GM21447 (cell line): Measurements from ENCODE around the gene LRRC51.

Experiments used
- ATAC-seq: cut with Tn5 transposase; IDR thresholded peaks from one replicate; pipeline ENCODE4 v1.9.1; 2021; ENCODE audit not compliant: unreplicated experiment

LRRC51 gene

DNA sequence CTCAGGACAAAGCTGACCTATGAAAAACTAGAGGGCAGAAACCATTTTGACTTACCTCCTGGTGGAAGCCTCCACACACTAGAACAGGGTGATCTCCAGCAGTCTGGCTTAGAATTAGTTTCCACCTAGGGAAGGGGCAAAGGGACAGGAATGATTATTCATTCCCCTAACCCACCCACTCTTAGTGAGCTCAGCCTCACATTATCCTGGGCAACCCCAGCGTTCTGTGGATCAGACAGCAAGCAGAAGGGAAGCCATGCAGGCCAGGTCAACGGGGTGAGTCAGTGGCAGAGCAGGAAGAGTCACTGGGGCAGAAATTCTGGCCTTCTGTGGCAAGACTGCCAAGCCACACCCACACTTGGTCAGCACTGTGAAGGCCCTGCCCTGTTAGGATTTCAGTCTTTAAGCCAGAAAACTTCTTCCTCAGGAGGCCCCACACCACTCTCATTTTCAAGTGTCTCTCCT is 10.8 kb upstream of the LRRC51 start:
- no peak for ATAC-seq

DNA sequence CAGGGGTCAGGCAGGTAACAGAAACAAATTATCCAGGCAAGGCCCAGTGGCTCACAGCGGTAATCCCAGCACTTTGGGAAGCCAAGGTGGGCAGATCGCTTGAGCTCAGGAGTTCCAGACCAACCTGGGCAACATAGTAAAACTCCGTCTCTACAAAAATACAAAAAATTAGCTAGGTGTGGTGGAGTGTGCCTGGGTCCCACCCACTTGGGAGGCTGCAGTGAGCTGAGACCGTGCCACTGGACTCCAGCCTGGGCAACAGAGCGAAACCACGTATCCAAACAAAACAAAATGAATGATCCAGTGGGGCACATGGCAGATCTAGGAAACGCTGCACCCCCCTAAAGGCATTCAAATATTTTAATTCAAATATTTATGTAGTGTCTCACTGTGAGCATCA is 10.2 kb upstream of the LRRC51 start:
- no peak for ATAC-seq

DNA sequence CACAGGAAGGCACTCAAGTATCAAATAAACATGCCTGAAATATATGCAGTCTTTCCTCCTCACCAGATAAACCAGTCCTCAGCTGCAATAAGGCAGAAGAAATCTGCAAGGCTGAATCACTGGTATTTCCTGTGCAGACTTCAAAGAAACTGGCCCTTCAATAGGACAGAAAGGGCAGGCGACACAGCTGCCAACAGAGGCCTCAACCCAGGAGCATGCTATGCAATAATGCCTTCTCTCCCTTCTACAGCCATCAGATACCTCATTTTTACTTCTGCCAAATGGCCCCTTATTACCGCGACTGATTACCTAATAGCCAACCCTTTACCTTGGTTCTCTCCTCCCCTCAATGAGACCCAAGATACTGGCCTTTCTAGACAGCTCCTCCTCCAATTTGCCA is 8.3 kb upstream of the LRRC51 start:
- ATAC-seq = no peak

DNA sequence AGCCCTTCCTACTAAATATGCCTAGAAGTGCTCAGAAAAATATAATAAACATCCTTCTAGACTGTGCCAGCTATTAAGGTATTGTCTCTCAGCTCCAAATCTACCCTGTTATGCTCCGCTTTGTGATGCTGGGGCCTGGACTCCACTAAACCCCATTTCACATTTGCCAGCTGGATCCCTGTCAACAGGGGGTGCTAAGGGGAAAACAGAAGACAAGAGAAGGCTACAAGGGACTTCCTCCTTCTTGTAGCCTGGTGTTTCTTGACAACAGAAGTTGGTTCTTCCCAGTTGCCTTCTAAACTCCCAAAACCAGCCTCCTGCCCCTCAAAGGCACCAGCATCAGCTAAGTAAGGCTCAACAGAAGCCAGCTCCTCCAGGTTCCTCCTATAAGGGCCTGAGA is 5.5 kb upstream of the LRRC51 start:
- no peak for ATAC-seq

DNA sequence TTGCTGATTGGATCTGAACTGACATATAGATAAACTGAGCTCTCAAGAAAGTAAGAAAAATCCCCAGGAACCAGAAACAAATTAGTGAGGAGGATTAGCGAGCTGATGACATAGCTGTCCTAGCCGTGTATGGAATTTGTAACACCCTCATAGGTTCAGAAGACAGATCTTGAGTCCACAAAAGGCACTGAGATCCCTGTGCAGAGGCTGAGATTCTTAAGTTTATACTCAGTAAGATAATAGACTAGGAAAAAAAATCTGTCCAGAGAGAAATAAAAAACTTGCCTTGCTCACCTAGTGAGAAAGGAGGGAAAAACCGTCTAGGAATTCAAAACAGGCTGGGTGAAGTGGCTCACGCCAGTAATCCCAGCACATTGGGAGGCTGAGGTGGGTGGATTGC is 4.9 kb upstream of the LRRC51 start:
- ATAC-seq = no peak

DNA sequence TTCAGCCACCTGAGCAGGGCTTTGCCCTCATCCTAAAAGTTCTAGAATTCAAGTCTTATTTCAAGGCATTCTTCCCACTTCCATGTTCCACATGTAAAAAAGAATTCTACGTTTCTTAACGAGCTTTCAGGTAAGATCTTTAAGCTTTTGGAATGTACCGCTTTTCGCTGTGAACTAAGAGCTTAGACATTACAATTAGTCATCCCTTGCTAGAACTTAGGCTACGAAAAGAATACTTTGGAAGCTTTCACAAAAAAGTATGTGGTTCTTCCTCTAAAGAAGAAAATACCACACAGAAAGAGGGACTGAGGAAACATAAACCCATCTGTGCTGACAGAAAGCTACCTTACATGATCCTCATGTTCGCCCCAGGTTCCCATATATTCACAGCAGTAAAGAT is 2.2 kb upstream of the LRRC51 start:
- no peak for ATAC-seq

DNA sequence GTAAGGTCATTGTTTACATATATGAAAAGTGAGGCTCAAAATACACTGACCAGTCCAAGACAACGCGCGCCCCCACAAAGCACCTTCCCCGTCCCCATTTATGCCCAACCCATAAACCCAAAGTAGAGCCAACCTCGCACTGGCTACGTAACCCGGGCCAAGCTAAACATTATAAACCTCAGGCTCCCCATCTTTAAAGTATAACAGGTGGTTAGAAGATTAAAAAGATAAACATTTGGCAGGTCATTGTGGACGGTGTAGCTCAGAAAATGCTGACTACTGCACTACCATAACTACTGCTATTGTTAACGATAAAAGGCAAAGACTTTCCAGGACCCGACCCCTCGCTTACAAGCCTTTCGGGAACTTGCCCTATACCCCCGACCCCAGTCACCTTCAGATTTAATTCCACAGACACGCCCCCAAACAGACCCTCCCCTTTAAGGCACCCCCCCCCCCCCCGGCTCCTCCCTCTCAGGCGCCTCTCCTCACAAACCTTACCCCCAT is 778 bp upstream of the LRRC51 start:
- ATAC-seq = no peak

DNA sequence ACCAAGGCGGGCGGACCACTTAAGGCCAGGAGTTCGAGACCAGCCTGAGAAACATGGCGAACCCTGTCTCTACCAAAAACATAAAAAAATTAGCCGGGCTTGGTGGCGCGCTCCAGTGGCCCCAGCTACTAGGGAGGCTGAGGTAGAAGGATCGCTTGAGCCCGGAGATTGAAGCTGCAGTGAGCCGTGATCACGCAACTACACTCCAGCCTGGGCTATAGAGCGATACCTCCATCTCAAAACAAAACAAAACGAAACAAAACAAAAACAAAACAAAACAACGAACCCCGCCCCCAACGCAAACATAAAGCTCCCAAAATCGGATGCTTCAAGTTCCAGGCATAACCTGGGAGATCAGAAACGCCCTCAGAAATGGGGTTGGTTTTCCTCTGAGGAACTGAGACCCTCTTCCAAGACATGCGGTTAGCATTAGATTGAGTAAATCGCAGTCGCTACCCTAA is 564 bp downstream of the LRRC51 start:
- ATAC-seq = no peak

DNA sequence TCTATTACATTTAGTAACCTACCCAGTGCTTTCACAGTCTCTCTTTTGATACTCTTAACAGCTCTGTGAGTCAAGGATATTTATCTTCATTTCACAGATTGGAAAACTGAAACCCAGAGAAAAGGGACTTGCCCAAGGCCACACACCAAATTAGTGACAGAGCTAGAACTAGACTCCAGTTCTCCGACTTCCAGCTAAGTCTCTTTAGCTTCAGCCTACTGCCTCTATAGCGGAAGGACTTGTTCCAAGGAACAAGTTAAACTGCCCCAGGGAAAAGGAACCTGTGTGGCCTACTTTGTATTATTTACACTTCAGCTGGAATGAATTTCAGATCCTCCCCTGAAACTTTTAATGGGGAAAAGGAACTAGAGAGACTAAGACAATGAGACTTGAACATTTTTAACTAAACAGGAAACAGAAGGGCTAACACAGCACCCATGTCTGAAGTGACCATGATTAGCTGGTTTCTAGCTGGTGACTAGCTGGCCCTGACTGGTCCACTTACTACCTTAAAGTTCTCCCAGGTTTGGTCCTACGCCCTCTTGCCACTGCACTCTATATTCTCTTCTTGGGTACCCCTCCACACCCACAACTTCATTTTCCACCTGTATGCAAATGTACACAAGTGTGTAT is 1.3 kb downstream of the LRRC51 start:
- no peak for ATAC-seq

DNA sequence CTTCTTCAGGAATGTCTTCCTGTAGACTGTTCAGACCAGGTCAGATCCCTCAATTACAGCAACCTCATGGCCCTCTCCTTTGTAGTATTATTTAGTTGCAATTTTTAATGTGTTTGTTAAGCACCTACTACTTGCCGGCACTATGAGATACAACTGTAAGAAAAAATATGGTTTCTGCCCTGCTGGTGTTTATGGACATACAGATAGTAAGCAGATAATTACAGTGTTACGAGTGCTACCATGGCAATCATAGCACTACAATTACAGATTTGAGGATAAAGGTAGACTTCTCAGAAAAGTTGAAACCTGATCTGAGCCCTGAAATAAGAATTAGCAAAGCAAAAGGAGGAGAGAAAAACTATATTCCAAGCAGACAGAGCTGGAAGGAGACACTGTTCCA is 2.8 kb downstream of the LRRC51 start:
- ATAC-seq = no peak

DNA sequence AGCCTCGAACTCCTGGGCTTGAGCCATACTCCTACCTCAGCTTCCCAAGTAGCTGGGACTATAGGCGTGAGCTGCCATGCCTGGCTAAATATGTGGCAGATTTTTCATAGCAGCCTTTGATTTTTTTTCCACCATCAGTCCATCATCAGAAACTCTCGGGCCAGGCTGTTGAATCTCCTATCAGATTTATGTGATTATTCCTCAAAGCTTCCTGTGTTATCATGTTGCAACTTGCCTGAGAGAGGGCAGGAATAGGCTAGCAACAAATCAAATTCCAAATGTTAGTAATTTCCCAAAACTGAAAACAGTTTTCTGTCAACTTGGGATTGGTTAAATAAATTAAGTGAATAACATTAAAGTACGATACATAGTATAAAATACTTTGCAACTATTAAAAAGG is 3.4 kb downstream of the LRRC51 start:
- ATAC-seq = no peak

DNA sequence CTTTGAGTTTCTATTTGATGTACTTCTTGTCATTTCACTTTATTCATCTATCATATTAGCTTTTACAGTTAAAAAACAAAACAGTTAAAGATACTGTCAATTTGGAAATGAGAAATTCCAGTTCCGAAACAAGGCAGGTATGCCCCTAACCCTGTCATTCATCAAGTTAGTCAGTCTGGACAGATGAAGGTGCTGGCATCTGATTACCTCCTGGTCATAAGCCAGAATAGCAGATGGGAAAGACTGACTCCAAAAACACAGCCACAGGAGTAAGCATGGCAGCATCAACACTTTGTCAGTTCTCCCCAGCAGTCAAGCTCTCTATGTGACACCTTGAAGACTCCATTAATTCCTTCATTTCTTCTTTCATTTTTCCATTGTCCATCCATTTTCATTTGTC is 4.3 kb downstream of the LRRC51 start:
- no peak for ATAC-seq

DNA sequence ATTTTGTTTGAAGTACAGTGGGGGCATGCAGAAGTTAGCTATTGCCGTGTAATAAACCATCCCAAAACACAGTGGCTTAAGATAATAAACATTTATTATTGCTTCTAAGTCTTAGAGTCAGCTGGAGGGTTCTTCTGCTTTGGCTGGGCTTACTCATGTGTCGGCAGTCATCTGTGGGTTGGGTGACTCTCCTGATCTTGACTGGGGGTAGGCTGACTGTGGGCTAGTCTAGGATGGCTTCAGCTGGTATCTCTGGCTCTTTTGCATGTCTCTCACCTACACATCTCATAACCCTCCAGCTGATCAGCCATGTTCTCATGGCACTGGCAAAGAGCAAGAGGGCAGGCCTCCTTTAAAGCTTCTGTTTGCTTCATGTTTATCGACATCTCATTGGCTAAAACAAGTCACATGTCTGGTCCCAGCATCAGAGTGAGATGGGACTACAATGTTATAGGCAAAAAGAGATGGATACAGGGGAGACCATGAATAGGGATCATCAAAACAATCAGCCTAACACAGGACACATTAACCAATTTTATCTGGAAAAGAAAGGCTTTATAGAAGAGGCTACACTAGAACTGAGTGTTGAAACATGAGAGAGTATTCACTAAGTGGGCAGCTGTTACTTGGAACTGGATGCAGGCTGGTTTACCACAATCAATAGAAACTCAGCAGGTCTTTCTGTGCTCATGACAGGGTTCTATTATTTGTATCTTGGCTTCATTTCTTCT is 5.1 kb downstream of the LRRC51 start:
- ATAC-seq = no peak

DNA sequence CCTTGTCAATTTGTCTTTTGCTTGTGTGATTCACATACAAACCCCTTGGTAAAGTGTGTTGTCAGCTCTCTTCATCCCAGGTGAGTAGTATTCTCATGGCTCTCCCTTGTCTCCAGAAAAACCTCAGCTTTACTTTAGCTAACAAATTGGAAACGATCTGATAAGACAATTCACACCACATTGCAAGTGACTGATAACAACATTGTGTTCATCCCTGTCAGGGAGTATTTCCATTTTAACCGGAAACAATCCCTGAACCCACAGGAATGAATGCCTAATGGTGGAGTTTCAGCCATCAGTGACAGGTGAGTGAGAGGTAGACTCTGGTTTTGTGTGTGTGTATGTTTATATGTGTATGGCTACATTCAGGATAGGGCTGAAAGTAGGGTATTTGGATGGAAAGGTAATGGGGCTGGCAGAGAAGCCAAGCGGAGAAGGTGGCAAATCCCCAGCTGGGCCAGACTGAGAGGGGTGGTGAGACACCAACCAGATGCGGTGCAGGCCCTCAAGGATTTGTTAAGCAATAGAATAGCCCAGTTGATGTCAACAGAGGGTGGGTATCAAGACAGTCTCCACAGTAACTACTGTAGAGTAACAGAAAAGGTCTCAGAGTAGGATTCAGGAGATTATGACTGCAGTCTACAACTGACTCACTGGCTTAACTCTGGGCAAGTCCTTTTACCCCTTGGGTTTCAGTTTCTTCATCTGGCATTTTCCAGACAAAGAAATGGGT is 7.6 kb downstream of the LRRC51 start:
- no peak for ATAC-seq

DNA sequence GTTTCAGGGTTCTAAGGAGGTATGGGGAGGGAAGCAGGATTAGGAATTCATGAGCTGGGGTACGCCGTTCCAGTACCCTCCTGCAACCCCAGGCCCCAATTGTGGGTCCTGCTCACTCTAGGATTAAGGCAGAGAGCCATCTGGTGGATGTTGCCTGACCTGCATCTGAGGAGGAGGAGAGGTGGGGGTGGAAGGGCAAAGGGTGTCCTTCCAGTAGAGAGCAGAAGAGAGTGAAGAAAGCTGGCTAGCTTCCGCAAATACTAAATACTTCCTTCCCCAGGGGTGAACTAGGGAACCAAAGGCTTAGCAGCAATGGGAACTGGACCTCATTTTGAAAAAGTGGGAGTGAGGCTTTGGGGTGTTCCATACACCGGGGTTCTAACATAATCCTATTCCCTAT is 10.6 kb downstream of the LRRC51 start:
- ATAC-seq = no peak

DNA sequence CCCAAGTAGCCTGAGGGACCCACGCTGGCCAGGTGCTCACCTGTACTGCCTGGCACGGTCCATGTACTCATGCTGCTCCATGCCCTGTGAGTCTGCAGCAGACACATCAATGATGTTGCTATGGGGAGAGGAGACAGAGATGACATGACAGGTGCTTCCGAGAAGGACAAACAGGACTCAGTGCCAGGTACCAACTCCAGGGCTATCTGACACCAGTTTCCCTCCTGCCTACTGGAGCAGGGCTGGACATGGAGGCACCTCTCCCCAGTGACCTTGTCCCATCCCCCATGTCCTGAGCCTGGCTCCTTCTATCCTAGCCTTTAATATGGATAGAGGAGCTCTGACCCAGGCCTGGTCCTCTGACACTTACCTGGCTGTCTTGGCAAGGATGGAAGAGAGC is 18.1 kb downstream of the LRRC51 start:
- no peak for ATAC-seq

DNA sequence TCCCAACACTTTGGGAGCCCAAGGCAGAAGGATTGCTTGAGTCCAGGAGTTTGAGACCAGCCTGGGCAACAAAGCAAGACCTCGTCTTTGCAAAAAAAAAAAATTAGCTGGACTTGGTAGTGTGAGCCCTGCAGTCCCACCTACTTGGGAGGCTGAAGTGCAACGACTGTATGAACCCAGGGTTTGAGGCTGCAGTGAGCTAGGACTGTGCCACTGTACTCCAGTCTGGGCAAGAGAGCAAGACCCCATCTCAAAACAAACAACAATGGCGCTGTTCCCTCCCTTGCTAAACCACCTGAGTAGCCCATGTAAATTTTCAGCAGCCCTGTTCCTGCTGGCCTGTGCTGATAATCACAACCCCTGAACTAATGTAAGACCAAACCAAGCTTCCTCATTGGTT is 19.4 kb downstream of the LRRC51 start:
- no peak for ATAC-seq

DNA sequence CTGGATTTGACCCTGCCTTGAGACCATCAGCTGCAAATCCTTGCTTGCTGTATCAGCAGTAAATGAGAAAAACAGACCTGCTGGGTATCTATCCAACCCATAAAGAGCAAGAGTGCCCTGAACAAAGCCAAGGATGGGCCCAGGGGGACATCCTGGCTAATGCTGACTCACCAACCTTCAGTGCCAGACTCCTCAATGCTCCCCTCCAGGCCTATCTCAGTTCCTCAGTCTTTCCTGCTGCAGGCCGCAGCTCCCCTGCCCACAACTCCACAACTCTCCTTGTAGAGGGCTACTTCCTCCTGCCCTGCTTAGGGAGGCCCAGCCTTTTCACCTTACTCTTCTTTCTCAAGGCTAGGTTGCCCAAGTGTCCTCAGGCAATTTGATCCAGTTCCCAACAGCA is 19.8 kb downstream of the LRRC51 start:
- no peak for ATAC-seq

DNA sequence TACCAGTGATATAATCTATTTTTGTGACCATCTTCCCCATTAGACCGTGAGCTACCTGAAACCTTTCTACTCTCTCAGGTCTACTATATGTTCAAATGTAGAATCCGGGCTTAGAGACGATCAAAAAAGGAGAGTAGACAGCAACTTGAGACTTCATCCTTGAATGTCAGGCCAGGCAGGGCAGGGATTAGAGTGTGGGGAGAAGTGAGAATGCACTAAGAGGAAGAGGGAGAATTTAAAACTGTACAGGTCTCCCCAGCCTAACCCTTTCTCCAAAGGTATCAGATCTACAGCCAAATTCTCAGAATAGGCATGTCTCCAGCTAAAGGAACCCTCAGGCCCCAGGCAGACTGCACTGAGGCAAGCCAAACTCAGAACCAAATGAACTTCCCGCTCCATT is 21.5 kb downstream of the LRRC51 start:
- ATAC-seq = no peak

DNA sequence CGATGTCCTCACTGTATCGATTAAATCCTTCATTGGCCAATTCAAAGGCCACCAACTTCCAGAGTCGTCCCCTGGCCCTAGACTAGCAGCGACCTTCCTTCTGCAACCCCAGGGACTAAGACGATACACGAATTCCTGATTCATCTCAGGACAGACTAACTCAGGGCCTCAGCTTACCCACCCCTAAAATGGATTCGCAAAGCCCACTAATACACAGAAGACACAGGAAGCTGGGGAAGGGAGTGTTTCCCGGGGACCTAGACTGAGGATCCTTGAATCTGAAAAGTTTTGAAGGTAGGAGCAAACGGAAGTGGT is 21.9 kb downstream of the LRRC51 start:
- peak; percentile 10 for ATAC-seq

DNA sequence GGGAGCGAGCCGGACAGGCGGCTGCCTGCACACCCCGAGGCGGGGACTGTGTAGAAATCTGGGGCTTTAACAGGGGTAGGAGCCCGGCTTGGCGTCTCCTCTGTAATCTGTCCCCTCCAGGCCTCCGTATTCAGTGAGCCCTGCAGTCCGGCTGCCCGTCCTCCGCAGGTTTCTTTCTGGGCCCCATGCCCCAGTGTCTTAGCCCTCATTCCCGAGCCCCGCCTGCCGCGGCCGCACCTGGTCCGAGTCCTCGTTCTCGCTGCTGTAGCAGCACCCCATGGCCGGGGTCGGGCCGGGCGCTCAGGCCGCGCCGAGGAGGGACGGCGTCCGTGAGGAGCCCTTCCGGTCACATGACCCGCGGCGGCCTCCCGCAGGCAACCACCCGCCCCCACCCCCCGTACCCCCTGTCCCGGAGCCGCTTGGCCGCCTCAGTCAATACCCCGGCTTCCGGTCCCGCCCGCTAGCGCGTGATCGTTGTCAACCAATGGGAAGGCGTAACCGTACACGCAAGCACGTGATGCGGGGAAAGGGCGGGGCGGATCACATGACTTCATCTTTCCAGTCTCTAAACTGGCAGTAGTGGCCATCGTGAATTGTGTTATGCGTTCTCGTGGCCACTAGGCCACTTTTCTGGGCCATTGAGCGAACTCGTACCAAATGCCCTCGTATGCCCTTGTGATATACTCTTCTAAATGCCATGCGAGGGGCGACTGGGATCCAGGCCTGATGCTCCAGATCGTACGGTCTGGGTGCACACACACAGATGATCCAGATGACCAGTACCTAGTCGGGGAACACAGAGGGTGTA is 22.5 kb downstream of the LRRC51 start, which contains the start of gene LAMTOR1:
LAMTOR1 (minus strand) TSS at position 352 of the 808 bp plus-strand sequence; CDS start at position 279, 73 bp downstream.
- peak; percentile 88 for ATAC-seq
